GM18517 (cell line): ENCODE data around the gene PLXND1.

Source experiments
- ATAC-seq: cut with Tn5 transposase; IDR thresholded peaks from one replicate; pipeline ENCODE4 v1.9.1; 2021; ENCODE audit warnings: mild to moderate bottlenecking, moderate library complexity; ENCODE audit not compliant: unreplicated experiment

Gene PLXND1

DNA sequence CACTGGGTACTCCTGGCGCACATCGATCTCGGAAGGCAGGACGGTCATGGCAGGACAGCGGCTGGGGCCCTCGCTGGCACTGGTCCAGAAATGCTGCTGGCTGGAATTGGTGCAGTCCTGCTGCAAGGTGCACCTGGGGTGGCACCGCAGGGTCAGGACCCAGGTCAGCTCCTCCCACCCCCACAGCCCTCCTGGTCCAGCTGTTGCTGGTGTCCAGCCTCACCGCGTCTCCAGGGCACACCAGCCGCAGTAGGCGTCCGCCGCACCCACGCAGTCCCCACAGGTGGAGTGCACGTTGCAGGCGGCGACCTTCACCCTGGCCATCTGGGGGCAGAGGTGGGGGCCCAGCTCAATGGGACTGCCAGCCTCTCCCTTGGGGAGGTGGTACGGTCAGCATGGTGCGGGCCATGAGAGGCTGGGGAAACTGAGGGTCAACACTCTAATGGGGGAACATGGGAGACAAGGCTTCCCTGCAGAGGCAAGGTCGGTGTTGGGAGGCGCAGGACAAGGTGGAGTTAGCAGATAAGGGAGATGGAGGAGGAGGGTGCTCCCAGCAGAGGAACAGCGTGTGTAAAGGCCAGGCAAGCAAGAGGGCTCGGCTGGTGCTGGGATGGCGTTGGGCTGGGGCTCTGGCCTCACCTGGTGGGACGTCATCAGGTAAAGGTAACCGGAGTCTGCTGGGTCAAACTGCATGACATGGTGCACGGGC, 20.4 kb downstream of the PLXND1 start:
- ATAC-seq: no peak

DNA sequence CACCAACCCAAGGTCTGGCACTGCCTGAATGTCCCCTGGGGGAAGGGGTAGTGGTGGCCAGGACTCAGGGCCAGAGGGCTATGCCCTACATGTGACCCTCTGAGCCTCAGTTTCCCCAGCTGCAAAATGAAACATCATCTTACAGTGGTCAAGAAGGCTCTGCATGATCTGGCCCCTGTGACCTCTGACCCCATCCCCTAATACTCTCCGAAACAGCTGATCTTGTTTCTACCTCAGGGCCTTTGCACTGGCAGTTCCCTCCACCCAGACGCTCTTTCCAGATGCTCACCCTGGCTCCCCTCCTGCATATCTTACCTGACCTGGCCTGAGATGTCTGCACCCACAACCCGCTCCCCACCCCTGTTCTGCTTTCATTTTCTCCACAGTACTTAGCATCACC, 21.8 kb downstream of the PLXND1 start:
- ATAC-seq: no peak

DNA sequence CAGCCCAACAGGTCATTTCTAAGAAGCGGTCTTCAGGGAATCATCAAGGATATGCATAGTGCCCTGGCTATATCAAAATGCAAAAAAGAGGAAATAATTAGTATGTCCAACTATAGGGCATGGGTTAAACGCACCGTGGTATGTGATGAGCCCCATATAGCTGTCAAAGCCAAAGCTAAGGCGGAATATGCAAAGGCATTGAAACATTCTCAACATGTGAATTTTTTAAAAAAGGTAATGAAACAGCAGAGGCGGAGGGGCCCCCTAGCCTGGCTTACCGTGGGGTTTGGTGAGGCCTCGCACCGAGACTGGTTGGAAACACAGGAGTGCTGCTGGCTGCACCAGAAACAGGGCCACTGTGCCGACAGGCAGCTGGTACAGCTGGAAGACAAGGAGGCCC, 23.2 kb downstream of the PLXND1 start:
- no peak for ATAC-seq

DNA sequence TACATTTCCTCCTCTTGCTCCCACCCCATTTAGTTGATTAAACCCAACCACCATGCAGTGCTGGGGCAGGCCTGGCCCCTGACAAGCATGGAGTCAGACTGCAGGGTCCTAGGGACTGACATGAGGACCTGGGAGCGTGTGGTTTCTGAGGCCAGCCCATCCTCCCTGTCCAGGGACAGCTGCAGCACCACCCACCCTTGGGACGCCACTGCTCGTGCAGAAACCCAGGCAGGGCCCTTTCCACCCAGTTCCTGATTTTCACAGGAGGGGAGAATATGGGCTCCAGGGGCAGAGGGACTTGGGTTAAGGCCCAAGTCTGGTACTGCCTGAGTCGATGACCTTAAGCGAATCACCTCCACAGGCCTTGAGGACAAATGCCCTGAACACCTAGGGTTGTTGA, 23.7 kb downstream of the PLXND1 start:
- no peak for ATAC-seq

- no peak for ATAC-seq
Measured at GRCh38 chr3:129581623-129582022, 24.9 kb downstream of the PLXND1 start.

GRCh38 chr3:129579991-129580390, 26.5 kb downstream of the PLXND1 start:
- ATAC-seq: no peak

DNA sequence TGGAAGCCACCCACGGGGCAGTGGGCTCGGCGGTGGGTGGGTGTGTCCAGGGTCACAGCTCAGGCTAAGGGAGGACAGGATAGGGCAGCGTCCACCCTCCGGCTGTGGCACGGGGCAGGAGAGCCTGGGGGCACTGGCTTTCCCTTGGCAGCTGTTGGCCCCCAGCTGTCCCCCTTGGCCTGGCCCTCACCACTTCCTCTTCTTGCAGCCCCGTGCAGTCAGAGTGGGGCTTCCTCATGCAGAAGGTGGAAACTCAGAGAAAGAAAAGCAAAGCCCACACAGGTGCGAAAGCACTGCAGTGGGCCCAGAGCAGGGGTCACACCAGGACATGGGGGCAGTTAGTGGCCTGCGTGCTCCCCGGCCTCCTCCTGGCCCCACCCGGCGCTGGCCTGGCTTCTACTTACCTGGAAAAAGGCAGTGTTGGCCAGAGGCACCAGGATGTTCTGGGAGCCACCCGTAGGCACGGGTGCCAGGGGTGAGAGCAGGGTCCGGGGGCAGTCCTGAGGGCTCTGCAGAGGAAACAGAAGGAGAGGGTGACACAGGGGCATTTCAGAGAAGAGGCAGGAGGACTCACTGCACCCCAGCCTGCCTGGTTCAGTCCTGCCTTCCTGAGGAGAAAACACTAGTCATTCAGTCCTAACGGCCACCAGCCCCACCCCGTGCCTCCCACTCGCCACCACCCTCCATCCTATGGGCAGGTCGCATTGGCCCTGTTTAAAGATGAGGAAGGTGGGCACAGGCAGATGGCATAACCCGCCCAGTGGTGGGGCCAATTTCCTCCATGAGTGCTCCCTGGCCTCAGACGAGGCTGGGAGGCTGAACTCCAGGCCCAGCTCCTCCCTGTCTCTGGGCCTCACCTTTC, 28.3 kb downstream of the PLXND1 start:
- no peak for ATAC-seq

DNA sequence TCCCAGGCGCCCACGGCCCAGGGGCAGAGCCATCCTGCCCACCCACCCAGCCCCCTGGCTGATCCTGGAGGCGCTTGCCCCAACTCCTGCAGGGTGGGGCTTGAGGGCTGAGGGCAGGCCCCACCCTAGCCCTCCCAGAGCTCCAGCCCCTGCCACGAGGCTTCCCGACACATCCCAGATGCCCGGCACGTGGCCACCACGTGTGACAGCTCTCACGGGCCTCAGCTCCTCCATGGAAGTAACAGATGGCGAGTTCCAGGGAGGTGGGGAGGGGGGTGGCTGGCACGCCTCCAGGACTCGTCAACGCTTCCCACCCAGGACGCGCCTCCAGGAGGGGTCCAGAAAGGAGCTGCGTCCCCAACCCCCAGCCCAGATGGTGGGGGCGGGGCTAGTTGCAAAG, 29.1 kb downstream of the PLXND1 start:
- no peak for ATAC-seq

DNA sequence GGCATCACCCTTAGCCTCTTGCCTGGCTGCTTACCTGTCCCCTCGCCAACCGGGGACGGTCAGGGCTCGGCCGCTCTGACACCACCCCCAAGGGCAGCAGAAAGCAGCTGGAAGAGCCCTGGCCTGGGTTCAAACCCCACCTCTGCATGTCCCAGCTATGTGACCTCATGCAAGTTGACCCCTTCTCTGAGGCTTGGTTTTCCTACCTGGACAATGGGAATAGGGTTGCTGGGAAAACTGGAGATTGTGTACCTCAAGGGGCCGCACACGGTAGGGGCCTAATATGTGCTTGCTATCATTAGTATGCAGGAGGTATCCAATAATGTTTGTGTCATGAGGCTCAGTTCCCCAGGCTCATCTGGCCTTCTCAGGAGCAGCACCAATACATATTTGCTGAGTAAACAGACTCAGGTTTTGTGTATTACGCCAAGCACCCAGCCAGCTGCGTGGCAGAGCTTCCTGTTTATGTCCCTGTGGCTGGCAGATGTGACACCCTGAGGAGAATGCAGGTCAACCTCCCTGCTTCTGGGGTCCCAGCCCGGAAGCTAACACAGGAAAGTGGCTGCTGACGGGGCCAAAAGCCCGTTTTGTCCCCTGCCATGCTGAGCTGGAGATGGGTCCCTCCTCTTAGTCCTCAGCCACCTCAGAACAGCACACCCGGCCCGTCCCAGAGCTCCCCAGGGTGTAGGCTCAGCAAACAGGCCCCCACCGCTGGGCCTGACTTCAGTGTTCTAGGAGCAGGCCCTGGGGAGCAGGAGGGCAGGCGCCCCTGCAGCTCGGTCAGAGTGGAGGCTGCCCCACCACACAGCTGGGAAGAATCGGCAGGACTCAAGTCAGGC, 29.7 kb downstream of the PLXND1 start:
- ATAC-seq: peak; percentile 67

GRCh38 chr3:129575997-129576384, 30.5 kb downstream of the PLXND1 start:
- ATAC-seq: no peak

DNA sequence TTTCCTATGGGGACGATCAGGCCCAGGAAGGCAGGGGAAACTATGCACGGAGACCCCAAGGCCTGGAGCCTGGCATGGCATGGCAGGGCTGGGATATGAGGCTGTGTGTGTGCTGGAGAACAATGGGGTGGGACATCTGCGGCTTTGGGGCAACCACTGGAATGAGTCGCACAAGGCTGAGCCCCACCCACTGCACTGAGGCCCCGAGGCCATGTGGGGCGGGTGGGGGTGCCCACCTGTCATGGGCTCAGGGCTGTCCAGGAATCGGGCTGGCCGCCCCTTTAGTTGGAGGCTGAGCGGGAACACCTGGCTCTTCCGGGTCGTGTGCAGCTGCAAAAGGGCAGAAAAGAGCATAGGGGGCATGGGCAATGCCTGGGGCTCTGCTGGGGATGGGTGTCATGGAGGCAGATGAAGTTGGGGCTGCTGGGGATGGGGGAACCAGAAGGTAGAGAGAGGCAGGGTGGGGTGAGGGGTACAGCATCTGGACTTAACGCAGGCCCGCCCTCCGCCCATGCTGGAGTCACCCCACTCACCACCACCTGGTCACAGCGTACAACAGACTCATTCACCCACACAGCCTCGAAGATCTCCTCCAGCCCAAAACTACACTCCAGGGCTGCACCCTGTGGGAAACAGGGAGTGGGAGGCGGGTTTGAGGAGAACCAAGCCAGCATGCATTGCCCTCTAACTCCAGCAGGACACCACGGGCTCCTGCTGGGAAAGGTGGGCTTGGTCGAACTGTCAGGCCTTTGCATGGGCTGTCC, 31.1 kb downstream of the PLXND1 start:
- ATAC-seq: no peak

GRCh38 chr3:129574206-129574605, 32.3 kb downstream of the PLXND1 start:
- no peak for ATAC-seq

GRCh38 chr3:129573493-129573892, 33.0 kb downstream of the PLXND1 start:
- no peak for ATAC-seq

- ATAC-seq: no peak
Measured at GRCh38 chr3:129572603-129573002, 33.9 kb downstream of the PLXND1 start.

DNA sequence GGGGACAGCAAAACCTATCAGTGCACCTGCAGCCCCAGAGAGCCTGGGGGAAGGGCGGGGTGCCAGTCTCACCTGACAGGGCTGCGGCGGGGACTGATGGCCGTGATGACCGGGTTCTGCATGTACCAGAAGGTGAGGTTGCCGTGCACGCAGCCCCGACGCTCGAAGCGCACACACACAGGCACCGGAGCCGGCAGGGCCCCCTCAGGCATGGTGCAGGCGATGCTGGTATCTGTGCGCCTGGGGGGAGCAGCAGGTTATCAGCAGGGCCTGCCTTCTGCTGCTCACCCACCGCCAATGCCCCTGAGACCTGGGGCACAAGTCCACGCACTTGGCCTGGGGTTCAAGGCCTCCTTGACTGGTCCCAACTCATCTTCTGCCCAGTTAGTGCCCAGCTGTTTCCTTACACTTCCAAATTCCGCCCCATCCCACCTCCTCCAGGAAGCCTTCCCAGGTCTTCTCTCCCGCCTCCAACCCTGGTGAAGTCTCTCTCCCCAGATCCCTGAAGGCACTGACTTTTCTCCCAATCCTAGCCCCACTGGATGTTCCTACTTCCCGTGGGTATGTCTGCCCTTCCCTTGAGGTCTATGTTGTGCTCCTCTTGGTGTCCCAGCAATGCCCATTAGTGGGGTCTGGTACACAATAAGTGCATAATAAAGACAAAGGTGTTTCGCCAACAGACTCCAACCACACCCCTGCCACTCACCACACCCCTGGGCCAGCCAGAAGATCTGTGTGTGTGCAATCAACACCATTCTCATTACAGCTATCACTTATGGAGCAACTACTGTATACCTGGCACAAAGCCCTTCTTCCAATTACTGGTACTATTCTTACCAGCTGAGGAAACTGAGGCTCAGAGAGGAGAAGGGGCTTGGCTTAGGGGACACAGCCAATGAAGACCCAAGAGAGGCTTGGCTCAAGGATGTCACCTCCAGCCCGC, 34.6 kb downstream of the PLXND1 start:
- ATAC-seq: no peak

- ATAC-seq: no peak
Measured at GRCh38 chr3:129569856-129570255, 36.6 kb downstream of the PLXND1 start.

GRCh38 chr3:129567939-129568338, 38.5 kb downstream of the PLXND1 start:
- no peak for ATAC-seq

GRCh38 chr3:129567176-129567705, 39.2 kb downstream of the PLXND1 start:
- ATAC-seq: no peak

DNA sequence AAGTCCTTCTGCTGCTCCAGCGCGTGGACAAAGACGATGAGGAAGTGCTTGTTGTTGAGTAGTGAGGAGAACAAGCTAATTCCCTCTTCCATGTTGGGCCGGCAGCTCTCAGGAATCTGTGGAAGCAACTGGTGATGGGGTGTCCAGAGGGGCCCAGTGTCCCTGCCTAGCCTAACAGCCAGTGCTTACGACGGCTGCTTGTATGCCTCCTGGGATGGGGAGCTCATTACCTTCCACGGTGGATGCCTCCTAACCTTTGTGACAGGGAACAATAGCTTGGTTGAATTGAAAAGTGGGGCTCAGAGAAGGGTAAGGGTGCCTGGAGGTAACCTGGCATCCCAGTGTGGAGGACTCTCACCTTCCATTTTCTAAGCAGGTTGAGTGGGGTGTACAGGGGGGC, 40.6 kb downstream of the PLXND1 start:
- ATAC-seq: no peak
